GM12891 (cell line): ENCODE data around the gene TMCO4.

Experiments
- DNase-seq: peaks from one replicate; pipeline ENCODE4 v3.0.0; 2011; ENCODE audit warnings: low spot score; ENCODE audit not compliant: insufficient read length
- FAIRE-seq: peaks from 2 replicates; lab custom pipeline; 2011; peaks lifted over from hg19 to GRCh38; lab: Jason Lieb, UNC
- PAX5 ChIP-seq: IDR thresholded peaks from 2 replicates; pipeline ENCODE4 v1.6.1; 2011; ENCODE audit warnings: low read length, moderate library complexity, mild to moderate bottlenecking; ENCODE audit not compliant: insufficient read depth, severe bottlenecking
- POLR2A ChIP-seq: IDR thresholded peaks from 2 replicates; pipeline ENCODE4 v1.6.1; 2011; ENCODE audit warnings: low read depth, low read length, control low read depth
- POLR2AphosphoS5 ChIP-seq: IDR thresholded peaks from 2 replicates; pipeline ENCODE4 v1.6.1; 2011; ENCODE audit warnings: low read depth, low read length, control low read depth
- POU2F2 ChIP-seq: IDR thresholded peaks from 2 replicates; pipeline ENCODE4 v1.6.1; 2011; ENCODE audit warnings: low read depth, mild to moderate bottlenecking, control low read depth, low read length, moderate library complexity
- SPI1 ChIP-seq: IDR thresholded peaks from 2 replicates; pipeline ENCODE4 v1.6.1; 2011; ENCODE audit warnings: low read depth, low read length, control low read depth
- TAF1 ChIP-seq: IDR thresholded peaks from 2 replicates; pipeline ENCODE4 v1.6.1; 2011; ENCODE audit warnings: low read depth, low read length, control low read depth

The TMCO4 gene

GRCh38 chr1:19770436-19771190 is 29.1 kb downstream of the TMCO4 start:
- FAIRE-seq, result no peak
- DNase-seq, result no peak
- TF ChIP-seq PAX5, result no peak
- no peak for TF ChIP-seq TAF1
- TF ChIP-seq POLR2AphosphoS5, result no peak
- TF ChIP-seq POLR2A, result no peak
- TF ChIP-seq POU2F2, result no peak
- TF ChIP-seq SPI1, result no peak

GRCh38 chr1:19769211-19769932 is 30.3 kb downstream of the TMCO4 start:
- no peak for DNase-seq
- TF ChIP-seq TAF1 (no peak), POLR2AphosphoS5 (no peak), SPI1 (no peak), POU2F2 (no peak), POLR2A (no peak), PAX5 (no peak)
- FAIRE-seq, result no peak

GRCh38 chr1:19768353-19769210 is 31.1 kb downstream of the TMCO4 start:
- DNase-seq, result no peak
- FAIRE-seq, result no peak
- TF ChIP-seq POLR2AphosphoS5, result no peak
- no peak for TF ChIP-seq PAX5
- no peak for TF ChIP-seq TAF1
- TF ChIP-seq POU2F2, result no peak
- no peak for TF ChIP-seq POLR2A
- TF ChIP-seq SPI1, result no peak

GRCh38 chr1:19765623-19766022 is 34.1 kb downstream of the TMCO4 start:
- DNase-seq (no peak), FAIRE-seq (peak; percentile 23)
- TF ChIP-seq TAF1, result no peak
- TF ChIP-seq SPI1, result no peak
- no peak for TF ChIP-seq POLR2AphosphoS5
- TF ChIP-seq PAX5, result no peak
- no peak for TF ChIP-seq POLR2A
- TF ChIP-seq POU2F2, result no peak

GRCh38 chr1:19764848-19765247 is 34.9 kb downstream of the TMCO4 start:
- DNase-seq (no peak), FAIRE-seq (peak; percentile 56)
- TF ChIP-seq POU2F2, result 0 out of 2 replicates have a peak, but pooled peaks have one; percentile 23
- TF ChIP-seq POLR2AphosphoS5, result no peak

GRCh38 chr1:19762175-19762779 is 37.4 kb downstream of the TMCO4 start:
- TF ChIP-seq POLR2AphosphoS5 (no peak), POLR2A (no peak), TAF1 (no peak), SPI1 (no peak), POU2F2 (no peak)
- peak; percentile 50 for DNase-seq
- FAIRE-seq, result peak; percentile 91

GRCh38 chr1:19759740-19760089 is 40.0 kb downstream of the TMCO4 start:
- FAIRE-seq, result no peak

GRCh38 chr1:19758227-19758830 is 41.4 kb downstream of the TMCO4 start:
- DNase-seq, result no peak
- no peak for FAIRE-seq
- TF ChIP-seq TAF1 (no peak), PAX5 (no peak), POLR2AphosphoS5 (no peak), POU2F2 (no peak), SPI1 (no peak), POLR2A (no peak)

More at GRCh38 chr1:19759740-19760089, 40.0 kb downstream of the TMCO4 start:
- TF ChIP-seq POU2F2 (no peak), SPI1 (no peak), TAF1 (no peak), PAX5 (no peak), POLR2A (no peak), POLR2AphosphoS5 (no peak)
- no peak for DNase-seq

GRCh38 chr1:19757641-19758040 is 42.1 kb downstream of the TMCO4 start:
- no peak for TF ChIP-seq SPI1
- TF ChIP-seq POLR2AphosphoS5, result no peak
- TF ChIP-seq PAX5, result no peak
- no peak for TF ChIP-seq POLR2A
- no peak for TF ChIP-seq POU2F2
- TF ChIP-seq TAF1, result no peak
- DNase-seq (no peak), FAIRE-seq (no peak)
